Stimulated activated CD4-positive, alpha-beta T cell treated with anti-CD3 and anti-CD28 coated beads, Interleukin-4, amount 100 ng/mL, for 24 hours (primary cell): ENCODE measurements around the gene MATN1.
"Not testable (repeated sequence)": the region's sequence is repeated elsewhere in the genome, so short reads cannot be mapped to it uniquely, and the experiment has no call there.

Experiments
- DNase-seq: peaks from one replicate; pipeline ENCODE4 v3.0.0-alpha.2; 2020

MATN1 gene

GRCh38 chr1:30723331-30723755 is at the start of gene MATN1:
Gene MATN1 (minus strand): TSS chr1:30723585. CDS start chr1:30723551, 34 bp downstream.
- no peak for DNase-seq

GRCh38 chr1:30771005-30771404 is 47.6 kb upstream of the MATN1 start:
- no peak for DNase-seq

- DNase-seq: no peak
Measured at GRCh38 chr1:30770150-30770549, 46.8 kb upstream of the MATN1 start.

- DNase-seq: no peak
Measured at GRCh38 chr1:30768830-30769718, 45.7 kb upstream of the MATN1 start.

GRCh38 chr1:30768159-30768829 is 44.9 kb upstream of the MATN1 start:
- DNase-seq: no peak

GRCh38 chr1:30766948-30767347 is 43.6 kb upstream of the MATN1 start:
- not testable (repeated sequence) for DNase-seq

- DNase-seq: peak; percentile 28
Measured at GRCh38 chr1:30765556-30766434, 42.4 kb upstream of the MATN1 start.

GRCh38 chr1:30764939-30765555 is 41.7 kb upstream of the MATN1 start:
- no peak for DNase-seq

GRCh38 chr1:30764396-30764795 is 41.0 kb upstream of the MATN1 start:
- no peak for DNase-seq

- DNase-seq: no peak
Measured at GRCh38 chr1:30763651-30764248, 40.4 kb upstream of the MATN1 start.

GRCh38 chr1:30762930-30763650 is 39.7 kb upstream of the MATN1 start:
- DNase-seq: no peak

- no peak for DNase-seq
Measured at GRCh38 chr1:30762152-30762929, 39.0 kb upstream of the MATN1 start.

GRCh38 chr1:30761381-30762151 is 38.2 kb upstream of the MATN1 start:
- DNase-seq: no peak

- no peak for DNase-seq
Measured at GRCh38 chr1:30760596-30761324, 37.4 kb upstream of the MATN1 start.

GRCh38 chr1:30759718-30760281 is 36.4 kb upstream of the MATN1 start:
- peak; percentile 72 for DNase-seq

- peak; percentile 38 for DNase-seq
Measured at GRCh38 chr1:30758785-30759380, 35.5 kb upstream of the MATN1 start.

GRCh38 chr1:30758121-30758688 is 34.8 kb upstream of the MATN1 start:
- no peak for DNase-seq
